RWPE2 (cell line): ENCODE results near the gene SEC62.

Source experiments
- ATAC-seq: fragments of 200-7000 bp; cut with Tn5 transposase; 3 replicates; pipeline ENCODE4 v1.9.1; 2021; ENCODE audit warnings: low read depth
- DNase-seq: peaks from one replicate; pipeline ENCODE4 v3.0.0-alpha.2; 2020; ENCODE audit warnings: low spot score
- H3K27ac ChIP-seq: fragments of 450-650 bp; 2 replicates; pipeline ENCODE4 v1.5.1; 2017; ENCODE audit warnings: mild to moderate bottlenecking; ENCODE audit not compliant: poor library complexity, severe bottlenecking
- H3K27me3 ChIP-seq: fragments of 250-450 bp; sonication (Bioruptor Pico); 2 replicates; pipeline ENCODE4 v1.5.1; 2021; ENCODE audit warnings: mild to moderate bottlenecking, moderate library complexity; ENCODE audit not compliant: insufficient read depth, poor library complexity, severe bottlenecking
- H3K36me3 ChIP-seq: fragments of 250-450 bp; sonication (Bioruptor Pico); 2 replicates; pipeline ENCODE4 v1.5.1; 2020; ENCODE audit warnings: low read depth, mild to moderate bottlenecking, moderate library complexity
- H3K4me1 ChIP-seq: fragments of 250-450 bp; sonication (Bioruptor Pico); 2 replicates; pipeline ENCODE4 v1.5.1; 2021; ENCODE audit warnings: mild to moderate bottlenecking, moderate library complexity; ENCODE audit not compliant: insufficient read depth, poor library complexity, severe bottlenecking
- H3K4me3 ChIP-seq: fragments of 250-450 bp; sonication (Bioruptor Pico); 2 replicates; pipeline ENCODE4 v1.5.1; 2021; ENCODE audit warnings: mild to moderate bottlenecking, moderate library complexity; ENCODE audit not compliant: severe bottlenecking
- H3K9me3 ChIP-seq: fragments of 250-450 bp; sonication (Bioruptor Pico); 2 replicates; pipeline ENCODE4 v1.5.1; 2021; ENCODE audit warnings: mild to moderate bottlenecking, moderate library complexity; ENCODE audit not compliant: severe bottlenecking
- TF ChIP-seq, protein P1 (sequence below): fragments of 450-650 bp; IDR thresholded peaks from one replicate; pipeline ENCODE4 v1.5.1; 2017; ENCODE audit warnings: mild to moderate bottlenecking, moderate library complexity; ENCODE audit not compliant: poor library complexity, severe bottlenecking

Gene SEC62

DNA sequence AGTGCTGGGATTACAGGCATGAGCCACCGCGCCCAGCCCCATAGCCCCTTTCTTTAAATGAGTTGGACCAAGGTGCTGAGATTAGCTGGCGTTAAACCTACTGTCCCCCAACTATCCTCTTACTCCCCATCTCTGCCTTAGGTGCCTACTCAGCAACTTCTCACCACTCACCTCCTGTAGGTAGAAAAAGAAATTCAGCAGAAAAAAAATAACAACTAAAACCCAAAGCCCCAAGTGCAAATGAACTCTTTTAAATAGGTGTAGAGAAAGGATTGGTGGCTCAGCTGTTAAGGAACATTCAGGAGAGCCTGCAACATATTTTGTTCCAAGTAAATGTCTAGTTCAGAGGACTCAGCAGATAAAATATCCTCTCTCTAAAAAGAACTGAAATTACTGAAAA lies 35.8 kb upstream of the SEC62 start:
- Histone ChIP-seq H3K4me3 (no peak overlapping the region), H3K27me3 (no peaks in the 10 kb centered on the region), H3K27ac (no peak overlapping the region), H3K36me3 (no peaks in the 10 kb centered on the region), H3K9me3 (no peaks in the 10 kb centered on the region), H3K4me1 (no peaks in the 10 kb centered on the region)
- DNase-seq (no peak), ATAC-seq (no peak)
- TF ChIP-seq, protein P1, sequence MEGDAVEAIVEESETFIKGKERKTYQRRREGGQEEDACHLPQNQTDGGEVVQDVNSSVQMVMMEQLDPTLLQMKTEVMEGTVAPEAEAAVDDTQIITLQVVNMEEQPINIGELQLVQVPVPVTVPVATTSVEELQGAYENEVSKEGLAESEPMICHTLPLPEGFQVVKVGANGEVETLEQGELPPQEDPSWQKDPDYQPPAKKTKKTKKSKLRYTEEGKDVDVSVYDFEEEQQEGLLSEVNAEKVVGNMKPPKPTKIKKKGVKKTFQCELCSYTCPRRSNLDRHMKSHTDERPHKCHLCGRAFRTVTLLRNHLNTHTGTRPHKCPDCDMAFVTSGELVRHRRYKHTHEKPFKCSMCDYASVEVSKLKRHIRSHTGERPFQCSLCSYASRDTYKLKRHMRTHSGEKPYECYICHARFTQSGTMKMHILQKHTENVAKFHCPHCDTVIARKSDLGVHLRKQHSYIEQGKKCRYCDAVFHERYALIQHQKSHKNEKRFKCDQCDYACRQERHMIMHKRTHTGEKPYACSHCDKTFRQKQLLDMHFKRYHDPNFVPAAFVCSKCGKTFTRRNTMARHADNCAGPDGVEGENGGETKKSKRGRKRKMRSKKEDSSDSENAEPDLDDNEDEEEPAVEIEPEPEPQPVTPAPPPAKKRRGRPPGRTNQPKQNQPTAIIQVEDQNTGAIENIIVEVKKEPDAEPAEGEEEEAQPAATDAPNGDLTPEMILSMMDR = no peak

DNA sequence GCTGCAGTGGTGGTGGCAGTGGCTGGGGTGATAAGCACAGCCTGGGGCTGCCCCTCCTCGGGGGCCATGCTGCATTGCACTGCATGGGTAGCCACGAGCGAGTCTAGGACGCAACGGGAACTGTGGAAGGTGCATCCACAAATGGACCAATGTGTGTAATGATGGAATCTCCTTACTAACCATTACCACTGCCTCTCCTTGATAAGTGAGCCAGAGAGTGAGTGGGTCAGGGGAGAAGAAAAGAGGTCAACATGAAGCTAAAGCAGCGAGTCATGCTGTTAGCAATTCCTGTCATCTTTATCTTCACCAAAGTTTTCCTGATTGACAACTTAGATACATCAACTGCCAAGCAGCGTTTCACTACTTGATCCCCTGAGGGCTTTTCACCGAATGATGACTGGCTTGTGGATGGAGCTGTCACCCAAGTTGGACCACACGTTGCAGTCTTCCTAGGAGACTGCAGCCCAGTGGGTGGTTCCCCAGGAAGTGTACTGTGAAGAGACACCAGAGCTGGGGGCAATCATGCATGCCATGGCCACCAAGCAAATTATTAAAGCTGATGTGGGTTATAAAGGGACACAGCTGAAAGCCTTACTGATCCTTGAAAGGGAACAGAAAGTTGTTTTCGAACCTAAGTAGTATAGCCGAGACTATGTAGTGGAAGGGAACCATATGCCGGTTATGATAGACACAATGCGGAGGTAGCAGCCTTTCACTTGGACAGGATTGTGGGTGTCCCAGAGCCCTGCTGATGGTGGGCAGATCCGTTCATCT lies 34.7 kb upstream of the SEC62 start:
- Histone ChIP-seq H3K4me3 (no peak overlapping the region), H3K27ac (no peak overlapping the region), H3K36me3 (no peaks in the 10 kb centered on the region), H3K27me3 (no peaks in the 10 kb centered on the region), H3K4me1 (no peaks in the 10 kb centered on the region), H3K9me3 (no peaks in the 10 kb centered on the region)
- DNase-seq (no peak), ATAC-seq (no peak)
- TF ChIP-seq, protein P1 = no peak

- ATAC-seq (no peak), DNase-seq (no peak)
- Histone ChIP-seq H3K27me3 (no peaks in the 10 kb centered on the region), H3K4me3 (no peak overlapping the region), H3K9me3 (no peaks in the 10 kb centered on the region), H3K4me1 (no peaks in the 10 kb centered on the region), H3K36me3 (no peaks in the 10 kb centered on the region), H3K27ac (no peak overlapping the region)
- TF ChIP-seq, protein P1 = no peak
These were observed 27.3 kb upstream of the SEC62 start for GRCh38 chr3:169939320-169939719.

GRCh38 chr3:169939751-169940150 lies 26.9 kb upstream of the SEC62 start:
- TF ChIP-seq, protein P1 = no peak
- no peak overlapping the region for H3K4me3 ChIP-seq
- no peaks in the 10 kb centered on the region for H3K36me3 ChIP-seq
- DNase-seq = no peak
- ATAC-seq = no peak
- no peak overlapping the region for H3K27ac ChIP-seq
- no peaks in the 10 kb centered on the region for H3K9me3 ChIP-seq
- no peaks in the 10 kb centered on the region for H3K4me1 ChIP-seq
- H3K27me3 ChIP-seq = no peaks in the 10 kb centered on the region

DNA sequence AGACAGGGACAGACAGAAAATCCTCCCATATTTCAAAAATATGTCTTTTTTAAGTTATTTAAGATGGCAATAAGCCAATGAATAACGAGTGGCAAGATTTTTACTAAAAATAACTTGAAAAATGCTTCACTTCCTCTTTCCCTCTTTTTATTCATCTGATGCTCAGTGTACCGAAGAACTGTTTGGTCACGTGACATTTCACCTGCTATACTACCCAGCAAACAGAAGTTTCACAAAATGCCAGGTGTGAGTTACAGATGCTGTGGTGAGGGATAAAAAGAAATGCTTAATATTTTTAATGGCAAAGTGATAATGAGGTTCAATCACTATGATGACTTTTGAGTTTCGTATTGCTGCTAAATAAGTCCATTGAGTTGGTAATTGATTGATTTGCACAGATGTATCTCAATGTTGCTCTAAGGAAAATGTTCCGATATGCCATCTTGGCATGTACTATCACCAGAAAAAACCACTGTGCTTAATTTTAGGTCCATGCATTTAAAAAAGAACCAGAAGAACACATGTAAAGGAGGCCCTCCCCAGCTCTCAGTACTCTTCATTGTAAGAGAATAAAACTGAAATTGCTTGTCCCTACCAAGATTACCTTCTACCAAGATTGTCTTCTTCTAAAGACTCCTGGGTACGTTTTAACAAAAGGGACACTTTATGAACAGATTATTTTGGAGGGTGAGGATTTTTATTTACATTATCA lies 26.0 kb upstream of the SEC62 start:
- no peaks in the 10 kb centered on the region for H3K4me1 ChIP-seq
- no peaks in the 10 kb centered on the region for H3K27me3 ChIP-seq
- DNase-seq = no peak
- no peaks in the 10 kb centered on the region for H3K9me3 ChIP-seq
- H3K4me3 ChIP-seq = no peak overlapping the region
- H3K36me3 ChIP-seq = no peaks in the 10 kb centered on the region
- ATAC-seq = no peak
- TF ChIP-seq, protein P1 = no peak
- H3K27ac ChIP-seq = no peak overlapping the region
